ENCODE measurements around the gene APBA2.

The APBA2 gene

DNA sequence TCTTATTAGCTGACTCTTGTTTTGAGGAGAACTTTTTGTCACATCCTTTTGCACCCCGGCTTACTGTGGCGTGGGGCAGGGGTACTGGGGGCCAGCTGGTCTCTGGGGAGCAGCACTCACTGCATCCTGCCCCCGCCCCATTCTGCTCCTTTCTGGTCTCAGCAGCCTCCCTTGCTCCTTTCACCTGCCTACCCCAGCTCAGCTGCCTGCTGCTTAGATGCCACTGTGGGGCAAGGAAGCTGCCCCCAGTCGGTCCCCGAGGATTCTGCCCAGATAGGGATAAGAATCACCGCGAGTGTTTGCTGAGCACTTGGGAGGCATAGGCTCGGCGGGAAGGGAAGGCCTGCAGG is 32.0 kb downstream of the APBA2 start:
- DNase-seq = no peak

DNA sequence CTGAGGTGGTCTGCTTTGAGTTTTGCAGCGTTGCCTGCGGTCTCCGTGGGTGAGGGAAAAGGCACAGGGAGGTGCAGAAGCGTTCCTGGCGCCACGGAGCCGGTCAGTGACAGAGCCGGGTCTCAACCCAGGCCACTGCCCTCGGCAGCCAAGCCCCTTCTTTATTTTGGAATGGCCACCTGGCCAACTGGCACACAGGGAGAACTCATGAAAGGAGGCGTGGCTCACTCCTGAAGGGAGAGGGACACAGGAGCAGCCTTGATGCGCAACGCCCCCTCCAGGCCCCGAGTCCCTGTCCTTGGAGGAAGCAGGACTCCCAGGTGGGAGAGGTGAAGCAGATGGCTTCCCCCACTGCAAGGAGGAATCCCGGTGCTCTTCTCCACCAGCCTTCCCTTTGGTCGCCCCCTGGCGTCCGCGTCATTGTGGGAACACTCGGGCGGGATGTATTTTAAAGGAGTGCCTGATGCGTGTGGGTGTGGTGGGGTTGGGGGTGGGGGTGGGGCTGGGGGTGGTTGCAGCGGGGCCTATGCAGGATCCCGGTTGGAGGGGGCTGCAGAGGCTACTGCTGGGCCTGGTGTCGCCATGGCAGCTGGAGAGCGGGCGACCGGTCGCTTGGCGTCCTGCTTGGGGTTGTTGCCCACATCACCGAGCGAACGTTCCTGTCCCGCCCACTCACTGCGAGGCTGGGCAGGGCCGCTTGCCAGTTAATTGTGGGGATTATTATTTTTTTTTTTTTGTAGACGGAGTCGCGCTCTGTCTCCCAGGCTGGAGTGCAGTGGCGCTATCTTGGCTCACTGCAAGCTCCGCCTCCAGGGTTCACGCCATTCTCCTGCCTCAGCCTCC is 32.6 kb downstream of the APBA2 start:
- DNase-seq = no peak

DNA sequence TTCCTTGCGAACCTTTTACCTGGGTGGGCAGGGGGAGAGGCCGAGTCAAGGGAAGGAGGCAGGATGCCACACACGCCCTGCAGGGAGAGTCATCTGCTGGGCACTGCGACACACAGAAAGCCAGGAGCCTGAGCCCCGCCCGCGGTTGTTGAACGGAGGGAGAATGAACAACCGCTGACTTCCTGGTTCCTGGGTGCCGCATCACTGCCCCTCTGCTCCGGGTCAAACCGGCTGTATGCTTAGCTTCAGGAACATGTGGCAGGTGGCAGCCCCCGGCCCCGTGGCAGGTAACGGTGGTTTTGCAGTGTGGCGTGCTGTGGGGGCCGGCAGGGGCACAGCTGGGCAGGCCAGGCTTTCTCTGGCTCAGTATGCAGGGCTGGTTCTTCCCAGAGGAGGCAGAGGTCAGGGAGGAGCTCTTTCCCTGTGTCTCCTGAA is 33.4 kb downstream of the APBA2 start:
- no peak for DNase-seq

DNA sequence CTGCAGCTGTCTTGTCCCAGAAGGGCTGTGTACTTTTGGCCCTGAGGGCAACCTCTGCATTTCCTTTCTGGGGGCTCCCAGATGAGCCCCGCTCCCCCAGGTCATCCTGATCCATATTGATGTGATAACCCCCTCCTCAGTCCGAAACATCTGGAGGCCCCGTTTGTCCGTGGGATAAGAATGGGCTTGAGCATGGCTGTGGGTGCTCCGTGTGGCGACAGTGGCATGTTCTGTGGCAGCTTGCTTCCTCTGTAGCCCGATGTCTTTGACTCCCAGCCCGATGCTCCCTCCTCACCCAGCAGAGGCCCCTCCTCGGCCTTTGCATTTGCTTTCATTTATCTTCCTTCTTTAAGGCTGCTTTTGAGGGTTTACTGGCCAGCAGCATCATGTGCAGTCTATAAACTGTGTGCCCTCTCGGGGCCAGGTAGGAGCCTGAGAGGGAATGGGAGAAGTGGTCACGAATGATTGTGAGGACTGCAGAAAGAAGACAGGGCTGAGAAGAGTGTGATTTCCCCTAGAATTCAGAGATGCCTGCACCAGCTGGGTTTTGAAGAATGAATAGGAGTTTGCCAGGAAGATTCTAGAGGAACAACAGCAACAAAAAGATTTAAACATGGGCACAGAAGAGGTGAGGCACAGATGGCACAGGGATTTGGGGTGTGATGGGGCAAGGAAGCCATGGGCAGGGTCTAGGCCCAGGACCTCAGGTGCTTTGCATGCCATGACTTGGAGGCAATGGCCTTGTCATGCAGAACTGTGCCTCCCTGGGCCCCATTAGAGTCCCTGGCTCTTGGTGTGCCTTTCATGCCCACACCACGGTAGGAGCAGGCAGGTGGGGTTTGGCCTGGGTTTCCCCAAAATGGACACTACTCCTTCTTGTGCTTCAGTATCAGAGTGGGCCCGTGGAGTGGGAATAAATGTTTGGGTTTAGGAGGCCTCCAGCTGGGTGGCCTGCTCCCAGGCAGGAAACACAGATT is 34.2 kb downstream of the APBA2 start:
- DNase-seq = no peak

DNA sequence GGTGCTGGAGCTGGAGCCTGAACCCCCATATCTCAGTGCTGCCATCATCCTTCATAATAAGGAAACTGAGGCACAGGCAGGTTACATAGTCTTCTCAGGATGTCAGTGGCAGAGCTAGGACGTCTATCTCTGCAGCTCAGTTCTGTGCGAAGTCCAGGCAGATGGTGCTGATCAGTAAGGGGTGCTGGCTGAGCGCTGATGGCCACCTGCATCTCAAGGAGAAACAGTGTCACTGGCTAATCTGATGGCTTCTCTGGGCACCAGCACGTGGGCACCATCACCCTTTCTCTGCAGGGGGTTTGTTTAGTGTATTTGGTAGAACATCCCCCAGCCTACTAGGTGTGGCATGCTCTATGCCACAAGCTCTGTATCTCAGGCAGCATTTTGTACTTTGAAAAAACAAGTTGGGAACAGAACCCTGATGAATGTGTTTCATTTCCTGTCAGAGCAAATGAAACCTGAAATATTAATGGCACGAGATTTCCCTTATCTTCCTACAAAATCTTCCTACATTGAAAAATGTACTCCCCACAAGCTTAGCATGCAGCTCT is 35.1 kb downstream of the APBA2 start:
- no peak for DNase-seq

DNA sequence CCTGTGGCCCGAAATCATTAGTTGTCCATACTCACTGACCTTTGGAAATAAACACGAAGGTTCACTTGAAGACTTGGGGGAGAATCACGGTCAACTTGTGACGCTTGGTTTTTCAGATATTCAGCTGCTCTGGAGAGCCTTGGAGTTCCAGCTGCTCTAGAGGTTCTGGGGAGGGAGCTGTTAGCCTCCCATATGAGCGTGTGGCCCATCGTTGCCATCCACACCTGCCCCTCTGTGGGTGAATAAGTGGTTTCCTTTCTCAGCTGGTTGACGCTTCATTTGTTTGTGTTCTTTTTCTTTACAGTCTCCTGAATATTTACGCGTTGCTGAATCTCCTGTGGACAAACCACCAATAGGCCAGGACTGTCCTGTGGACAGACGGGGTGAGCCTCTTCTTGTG is 35.6 kb downstream of the APBA2 start:
- DNase-seq = no peak

DNA sequence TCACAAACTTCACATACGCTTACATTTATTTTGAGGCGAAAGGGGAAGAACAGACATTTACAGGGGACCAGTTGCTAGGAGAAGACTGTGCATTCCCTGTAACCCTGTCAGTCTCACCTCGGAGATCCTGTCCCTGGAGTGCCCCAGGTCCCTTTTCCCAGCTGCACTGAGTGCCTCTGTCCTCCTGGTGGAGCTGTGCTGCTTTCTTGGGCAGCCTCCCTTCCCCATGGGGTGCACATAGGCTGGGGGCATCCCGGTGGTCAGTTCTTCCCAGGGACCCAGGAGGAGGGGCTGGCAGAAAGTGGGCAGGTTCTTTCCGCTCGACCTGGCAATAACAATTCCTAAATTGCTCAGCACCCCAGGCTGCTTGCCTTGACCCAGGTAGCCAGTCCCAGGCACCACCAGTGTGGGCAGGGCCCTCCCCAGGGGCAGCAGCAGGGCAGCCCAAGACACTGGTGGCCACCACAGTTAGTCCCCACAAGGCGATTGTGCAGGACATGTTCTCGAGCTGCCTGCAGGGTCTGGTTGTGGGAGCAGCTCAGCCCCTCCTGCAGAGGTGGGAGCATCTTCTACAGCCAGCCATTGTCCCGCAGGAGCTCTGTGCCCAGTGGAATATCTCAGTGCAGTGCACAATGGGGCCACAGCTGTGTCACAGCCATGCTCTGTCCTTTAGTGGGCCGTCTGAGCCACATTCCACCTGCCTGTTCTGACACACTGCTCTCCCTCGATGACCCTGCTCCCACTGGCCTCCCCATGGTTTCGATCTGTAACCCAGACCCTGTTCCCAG is 36.3 kb downstream of the APBA2 start:
- no peak for DNase-seq

DNA sequence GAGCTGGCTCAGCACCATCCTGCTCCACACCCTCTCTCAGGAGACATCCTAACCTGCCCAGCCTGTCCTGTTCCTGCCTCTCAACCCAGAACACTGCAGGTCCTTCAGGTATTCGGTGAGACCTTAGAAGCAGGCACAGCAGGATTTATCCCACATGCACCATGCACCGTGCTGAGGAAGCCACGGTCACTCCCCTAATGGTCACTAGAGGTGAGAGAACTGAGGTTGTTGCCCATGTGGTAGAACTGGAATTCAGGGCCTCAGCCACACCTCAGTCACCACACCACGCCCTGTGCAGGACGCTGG is 36.9 kb downstream of the APBA2 start:
- no peak for DNase-seq

DNA sequence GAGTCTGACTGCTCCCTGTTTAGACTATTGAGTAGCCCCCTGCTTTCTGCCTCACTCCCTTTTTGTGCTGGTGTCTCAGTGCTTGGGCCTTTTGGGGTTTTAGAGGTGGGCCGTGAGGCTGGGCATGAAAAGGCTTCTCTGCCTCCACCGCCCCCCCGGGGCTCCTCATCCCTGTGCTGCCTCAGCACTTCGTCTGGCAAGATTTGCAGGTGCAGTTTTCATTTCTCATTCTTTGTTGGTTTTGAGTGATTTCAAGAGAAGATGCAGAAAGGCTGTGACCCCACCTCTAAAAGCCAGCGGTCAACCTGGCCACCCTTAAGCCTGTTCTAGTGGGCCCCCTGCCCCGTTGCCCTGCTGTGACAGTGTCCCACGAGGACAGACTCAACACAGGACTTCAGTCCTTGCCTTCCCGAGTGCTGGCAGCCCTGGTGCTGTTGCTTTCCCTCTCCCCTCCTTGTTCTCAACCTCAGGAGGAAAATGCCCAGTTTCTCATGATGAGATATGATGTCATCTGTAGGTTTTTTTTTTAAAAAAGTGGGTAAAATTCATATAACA is 38.0 kb downstream of the APBA2 start:
- DNase-seq = no peak

DNA sequence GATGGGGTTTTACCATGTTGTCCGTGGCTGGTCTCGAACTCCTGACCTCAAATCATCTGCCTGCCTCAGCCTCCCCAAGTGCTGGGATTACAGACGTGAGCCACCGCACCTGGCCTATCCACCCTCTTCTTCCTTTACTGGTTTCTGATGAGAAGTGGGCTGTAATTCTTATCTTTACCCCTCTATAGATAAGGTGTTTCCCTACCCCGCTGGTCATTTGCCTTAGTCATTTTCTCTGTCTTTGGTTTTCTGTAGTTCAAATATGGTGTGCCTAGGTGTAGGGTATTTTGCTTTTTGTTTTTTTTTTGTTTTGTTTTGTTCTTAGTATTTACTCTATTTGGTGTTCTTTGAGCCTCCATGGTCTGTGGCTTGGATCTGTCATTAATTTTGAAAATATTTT is 41.3 kb downstream of the APBA2 start:
- no peak for DNase-seq

DNA sequence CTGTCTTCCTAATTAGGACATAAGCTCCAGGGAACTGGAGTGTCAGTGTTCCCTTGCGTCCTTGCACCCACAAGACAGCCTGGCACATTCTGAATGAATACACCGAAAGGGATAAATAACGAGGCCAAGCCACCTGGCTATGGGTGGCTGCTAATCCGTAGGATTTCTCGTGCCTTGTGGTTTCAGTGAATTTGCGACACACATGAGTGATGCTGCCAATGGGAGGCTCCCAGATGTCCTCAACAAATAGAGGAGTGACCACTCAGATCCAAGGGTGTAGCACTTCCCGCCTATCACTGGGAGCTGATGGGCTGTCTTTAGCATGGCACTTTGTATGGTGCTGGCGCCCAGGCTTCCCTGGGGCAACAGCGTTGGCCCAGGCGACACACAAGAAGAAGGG is 43.4 kb downstream of the APBA2 start:
- DNase-seq = no peak

DNA sequence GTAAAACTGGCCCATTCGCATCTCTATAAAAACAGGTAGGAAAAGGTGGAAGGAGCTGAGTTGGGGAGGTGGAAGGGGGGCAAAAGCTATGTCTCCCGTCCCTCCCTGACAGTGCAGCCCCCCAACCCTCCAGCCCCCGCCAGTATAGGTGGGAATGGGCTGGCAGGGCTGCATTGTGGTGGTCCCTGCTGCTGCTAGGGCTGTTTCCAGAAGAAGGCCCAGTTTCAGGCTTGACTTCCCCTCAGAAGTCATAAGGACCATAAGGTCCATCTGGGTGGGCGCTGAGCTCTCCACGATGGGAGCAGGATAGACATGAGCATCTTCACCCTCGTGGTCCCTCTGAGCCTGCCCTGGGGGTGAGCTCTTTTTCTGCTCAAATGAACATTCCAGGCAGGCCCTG is 44.2 kb downstream of the APBA2 start:
- no peak for DNase-seq

DNA sequence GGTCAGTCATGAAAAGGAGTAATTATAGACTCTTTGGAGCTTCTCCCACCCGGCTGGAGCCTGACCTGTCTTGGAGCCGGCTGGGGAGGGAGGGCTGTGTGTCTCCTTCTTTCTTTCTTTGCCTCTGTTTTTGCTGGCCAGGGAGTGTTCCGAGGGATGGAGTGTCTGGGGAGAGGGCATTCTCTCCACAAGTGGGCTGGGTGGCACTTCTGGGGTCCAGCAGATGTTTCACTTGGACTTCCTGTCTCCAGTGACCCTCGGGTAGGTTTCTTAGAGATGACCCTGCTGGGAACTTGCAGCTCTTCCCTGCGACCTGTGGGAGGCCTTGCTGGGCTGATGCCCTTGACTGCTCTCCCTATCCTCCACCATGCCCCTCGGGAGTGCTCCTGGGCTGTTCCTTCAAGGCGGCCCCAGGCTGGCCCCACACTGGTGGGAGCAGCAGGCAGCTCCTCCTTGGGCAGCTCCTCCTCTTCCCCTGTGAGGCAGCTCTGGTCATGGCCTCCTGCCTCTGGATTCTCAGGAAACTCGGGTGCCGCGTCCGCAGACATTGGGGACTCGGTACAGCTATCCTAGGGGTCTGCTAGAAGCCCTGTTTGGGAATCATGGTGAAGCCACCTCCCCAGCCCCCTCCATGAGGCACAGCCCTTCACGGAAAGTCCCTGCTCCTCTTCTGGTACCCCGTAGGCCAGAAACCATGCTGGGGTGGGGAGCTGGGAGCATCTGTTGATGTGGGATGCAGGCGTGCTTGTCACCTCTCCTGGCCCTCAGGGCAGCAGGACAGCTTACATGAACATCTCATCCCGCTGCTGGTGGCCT is 44.9 kb downstream of the APBA2 start:
- no peak for DNase-seq

DNA sequence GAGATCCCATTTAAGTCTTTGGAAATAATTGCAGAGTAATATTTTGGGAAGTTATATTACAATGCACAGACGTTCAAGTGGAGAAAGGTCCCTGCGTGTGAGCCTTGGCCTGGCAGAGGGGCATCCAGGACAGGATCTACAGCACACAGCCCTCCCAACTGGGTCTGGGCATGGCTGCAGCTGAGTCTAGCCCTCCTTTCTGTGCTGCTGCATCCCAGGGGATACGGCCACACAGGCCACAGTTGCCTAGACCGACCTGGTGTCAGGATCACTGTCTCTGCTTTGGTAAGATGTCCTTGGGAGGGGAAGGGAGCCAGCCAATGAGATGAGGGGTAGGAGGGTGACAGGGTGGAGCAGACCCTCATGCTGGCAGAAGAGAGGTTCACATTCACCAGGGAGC is 46.1 kb downstream of the APBA2 start:
- no peak for DNase-seq

DNA sequence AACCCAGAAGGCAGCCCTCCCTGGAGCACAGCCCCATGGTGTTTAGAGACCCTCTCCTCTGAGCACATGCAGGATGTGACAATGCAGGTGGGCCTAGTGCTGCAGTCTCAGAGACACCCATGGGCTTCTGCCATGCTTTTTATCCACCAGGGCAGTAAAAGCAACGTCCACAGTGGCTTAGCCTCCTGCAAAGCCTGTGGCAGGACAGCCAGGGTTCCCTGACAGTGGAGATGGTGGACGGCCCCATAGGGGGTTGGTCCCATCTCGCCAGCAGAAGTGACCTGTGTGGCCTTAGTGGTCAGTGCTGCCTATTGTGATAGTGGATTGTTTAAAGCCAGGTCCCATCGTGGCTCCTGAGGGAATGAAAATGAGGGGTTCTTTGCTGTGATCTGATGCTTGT is 46.6 kb downstream of the APBA2 start:
- DNase-seq = no peak

DNA sequence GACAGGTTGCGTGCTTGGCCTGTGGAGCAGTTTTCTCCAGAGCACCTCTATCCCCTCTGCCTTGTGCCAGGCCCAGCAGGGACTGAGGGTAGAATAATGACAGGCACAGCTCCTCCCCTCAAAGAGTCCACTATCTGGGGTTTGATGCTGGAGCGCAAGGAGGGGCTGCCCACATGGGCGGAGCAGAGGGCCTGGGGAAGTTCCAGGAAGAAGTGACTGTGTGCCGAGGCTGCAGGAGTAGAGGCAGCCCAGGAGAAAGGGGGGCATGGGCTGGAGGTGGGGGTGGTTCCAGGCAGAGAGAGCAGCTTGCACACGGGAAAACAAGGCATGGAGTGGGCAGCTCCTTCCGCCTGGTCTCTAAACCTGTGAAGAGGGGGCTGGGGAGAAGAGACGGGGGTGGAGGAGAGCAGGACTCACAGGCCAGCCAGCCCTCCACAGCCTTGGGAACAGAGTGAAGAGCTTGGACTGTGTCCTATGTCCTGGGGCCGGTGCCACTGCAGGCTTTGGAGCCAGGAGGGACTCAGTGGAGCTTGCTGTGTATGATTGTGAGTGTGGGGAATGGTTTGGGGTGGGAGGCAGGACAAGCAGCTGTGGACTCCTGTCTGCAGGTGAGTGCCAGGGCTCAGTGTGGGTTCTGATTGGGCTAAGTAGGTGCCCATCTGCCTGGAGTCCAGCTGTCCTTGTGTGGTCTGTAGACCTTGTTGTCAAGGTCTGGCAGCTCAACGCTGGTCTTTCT is 48.1 kb downstream of the APBA2 start:
- DNase-seq = peak; percentile 83

DNA sequence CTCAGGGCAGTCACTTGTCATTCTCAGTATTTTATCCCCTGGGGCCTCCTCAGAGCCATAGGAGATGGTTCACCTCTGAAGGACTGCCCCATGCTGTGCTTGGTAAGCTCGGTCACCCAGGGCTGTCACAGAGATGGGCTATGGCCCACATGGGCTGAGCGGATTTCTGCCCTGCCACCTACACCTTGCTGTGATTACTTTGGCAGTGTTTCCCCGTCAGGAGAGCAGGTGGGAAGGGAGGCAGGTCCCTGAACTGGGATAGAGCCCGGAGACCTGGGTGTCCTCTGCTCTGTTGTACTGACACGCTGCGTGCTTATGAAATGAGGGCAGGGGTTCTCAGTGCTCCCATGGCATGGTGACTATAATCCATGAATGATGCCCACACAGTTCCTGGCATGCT is 48.9 kb downstream of the APBA2 start:
- DNase-seq = no peak

DNA sequence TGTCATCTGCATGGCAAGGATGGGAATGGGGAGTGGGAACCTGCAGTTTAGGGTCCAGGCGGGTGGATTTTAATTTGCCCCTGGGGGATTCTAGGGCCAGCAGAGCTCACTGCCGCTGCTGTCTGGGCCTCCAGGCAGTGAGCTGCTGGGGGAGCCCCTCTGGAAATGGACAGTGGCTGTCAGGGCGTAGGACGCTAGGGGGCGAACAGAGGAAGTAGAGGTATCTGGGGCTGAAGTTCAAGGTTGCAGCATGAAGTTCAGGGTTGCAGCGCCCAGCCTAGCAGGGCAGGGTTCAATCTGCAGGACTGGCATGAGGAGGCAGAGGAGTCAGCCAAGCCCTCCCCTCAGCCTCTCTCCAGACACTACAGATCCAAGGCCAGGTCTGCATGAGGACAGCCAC is 49.5 kb downstream of the APBA2 start:
- DNase-seq = peak; percentile 76

DNA sequence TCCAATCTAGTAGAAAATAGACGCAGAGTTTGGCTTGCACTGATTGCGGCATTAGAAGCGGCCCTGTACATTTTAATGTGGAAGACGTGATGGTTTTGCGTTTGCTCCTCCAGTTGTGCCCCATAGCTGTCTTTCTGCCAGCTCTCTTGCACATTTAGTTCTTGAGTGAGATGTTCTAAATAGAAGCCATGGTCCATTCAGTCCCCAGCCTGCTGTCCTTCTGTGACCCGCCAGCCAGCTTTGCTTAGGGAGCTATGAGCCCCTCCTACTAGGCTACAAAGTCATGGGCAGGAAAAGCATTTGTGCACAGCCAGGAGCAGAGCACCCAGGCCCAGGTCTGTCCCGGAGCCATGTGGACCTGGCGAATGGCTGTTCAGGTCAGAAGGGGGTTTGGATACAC is 50.3 kb downstream of the APBA2 start:
- no peak for DNase-seq

DNA sequence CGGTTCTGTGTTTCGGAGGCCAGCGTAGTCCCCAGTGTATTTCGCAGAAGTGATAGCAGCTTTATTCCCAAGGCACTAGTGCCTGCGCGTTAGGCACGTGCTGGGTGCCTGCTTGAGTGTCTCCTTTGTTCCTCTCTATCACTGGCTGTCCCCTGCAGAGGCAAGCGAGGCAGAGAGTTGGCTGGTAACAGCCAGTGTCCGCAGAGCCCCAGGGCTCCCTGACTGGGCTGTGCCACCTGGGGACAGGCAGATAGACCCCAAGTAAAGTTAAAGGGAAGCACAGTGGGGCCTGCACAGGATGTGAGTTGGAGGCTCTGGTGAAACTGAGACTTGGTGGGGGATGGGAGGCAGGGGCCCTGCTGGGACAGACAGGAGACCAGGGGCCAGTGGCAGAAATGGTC is 50.7 kb downstream of the APBA2 start:
- DNase-seq = no peak

DNA sequence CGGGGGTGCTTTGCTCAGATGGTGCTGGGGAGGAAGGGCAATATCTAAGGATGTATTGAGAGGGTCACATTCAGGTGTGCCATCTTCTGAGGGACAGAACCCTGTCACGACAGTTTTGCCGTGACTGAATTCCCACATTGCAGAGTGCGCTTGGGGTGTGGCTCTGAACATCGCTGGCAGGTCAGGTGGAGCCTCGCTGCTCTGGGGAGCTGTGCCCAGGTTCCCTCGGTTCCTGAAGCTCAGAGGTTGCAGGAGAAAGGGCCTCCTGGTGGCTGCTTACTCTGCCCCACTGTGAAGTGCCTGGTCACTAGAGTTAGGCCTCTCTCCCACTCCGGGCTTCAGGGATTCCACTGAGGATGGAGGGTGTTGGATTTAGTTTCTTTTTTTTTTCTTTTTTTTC is 51.5 kb downstream of the APBA2 start:
- DNase-seq = no peak
